ENCODE measurements around the gene GSTCD. TPM values are rescaled to one million over a fixed set of nuclear protein-coding genes. Genes with fewer than 3 reads are reported as not detected.
"Not testable (repeated sequence)": the region's sequence is repeated elsewhere in the genome, so short reads cannot be mapped to it uniquely, and the experiment has no call there.

GSTCD gene
- total RNA-seq, 1 donor from 2014 or later, result 4.4 TPM

DNA sequence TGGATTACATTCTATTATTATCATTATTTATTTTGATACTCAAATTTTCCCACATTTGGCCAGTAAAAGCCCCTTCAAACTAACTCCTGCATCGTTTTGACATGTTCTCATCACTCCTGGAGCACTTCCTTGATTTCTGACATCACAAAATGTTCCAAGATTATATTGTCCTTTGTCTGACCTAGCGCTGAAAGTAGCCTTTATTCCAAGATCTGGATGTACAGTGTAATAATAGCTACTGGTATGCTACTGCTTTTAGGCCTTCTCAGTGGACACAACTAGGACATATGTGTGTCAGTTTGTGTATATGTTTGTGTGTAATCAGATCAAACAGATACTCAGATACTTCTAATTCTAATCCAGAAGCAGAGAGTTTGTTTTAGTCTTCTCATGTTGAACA lies 76.2 kb downstream of the GSTCD start:
- ATAC-seq (peak; percentile 91), DNase-seq (no peak)
- intact Hi-C loops (cut with micrococcal nuclease), result no loop called here

DNA sequence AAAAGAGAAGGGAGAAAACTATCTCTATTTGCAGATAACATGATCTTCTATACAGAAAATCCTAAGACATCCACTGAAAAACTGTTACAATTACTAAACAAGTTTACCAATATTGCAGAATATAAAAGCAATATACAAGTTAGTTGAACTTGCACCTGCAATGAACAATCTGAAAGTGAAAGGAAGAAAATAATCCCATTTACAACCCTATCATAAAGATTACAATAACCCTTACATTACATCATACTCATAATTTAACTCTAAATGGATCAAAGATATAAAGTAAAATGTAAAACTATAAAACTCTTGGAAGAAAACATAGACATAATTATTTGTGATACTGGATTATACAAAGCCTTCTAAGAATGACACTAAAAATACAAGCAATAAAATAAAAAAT lies 77.2 kb downstream of the GSTCD start:
- intact Hi-C loops (cut with micrococcal nuclease), result no loop called here
- DNase-seq (no peak), ATAC-seq (no peak)

- no peak for DNase-seq
- intact Hi-C loops (cut with micrococcal nuclease), result no loop called here
- ATAC-seq, result no peak
These were observed 78.2 kb downstream of the GSTCD start for GRCh38 chr4:105786748-105787147.

- DNase-seq (no peak), ATAC-seq (no peak)
- intact Hi-C loops (cut with micrococcal nuclease), result no loop called here
These were observed 88.6 kb downstream of the GSTCD start for GRCh38 chr4:105797225-105797624.

DNA sequence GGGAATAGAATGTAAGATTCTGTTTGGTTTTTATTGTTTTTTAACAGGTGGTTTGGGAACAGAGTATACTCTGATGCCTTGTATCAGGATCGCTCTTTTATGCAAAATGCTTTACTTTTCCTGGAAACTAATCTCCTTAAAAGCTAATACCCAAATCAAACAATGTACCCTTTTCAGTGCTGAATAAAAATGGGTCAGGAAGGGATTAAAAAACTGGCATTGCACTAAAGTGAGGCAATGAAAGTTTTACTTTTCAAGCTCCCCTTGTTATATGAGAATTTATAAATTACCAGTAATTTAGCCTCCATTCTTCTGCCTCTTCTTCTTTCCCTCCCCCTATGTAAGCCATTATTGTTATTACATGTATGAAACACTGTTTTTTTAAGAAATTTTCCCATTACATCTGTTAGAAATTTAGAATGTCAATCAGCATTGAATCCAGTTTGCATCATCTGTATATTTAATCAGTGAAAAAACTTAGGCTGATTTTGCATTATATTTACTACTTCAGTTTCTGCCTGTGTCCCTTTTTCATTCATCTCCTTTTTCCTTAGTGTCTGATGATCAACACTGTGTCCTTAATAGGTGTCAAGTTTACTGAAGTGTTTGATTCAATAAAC lies 97.0 kb downstream of the GSTCD start:
- DNase-seq (no peak), ATAC-seq (no peak)
- intact Hi-C loops (cut with micrococcal nuclease), result no loop called here

GRCh38 chr4:105807496-105807895 lies 98.9 kb downstream of the GSTCD start:
- ATAC-seq (no peak), DNase-seq (no peak)
- intact Hi-C loops (cut with micrococcal nuclease), result no loop called here

DNA sequence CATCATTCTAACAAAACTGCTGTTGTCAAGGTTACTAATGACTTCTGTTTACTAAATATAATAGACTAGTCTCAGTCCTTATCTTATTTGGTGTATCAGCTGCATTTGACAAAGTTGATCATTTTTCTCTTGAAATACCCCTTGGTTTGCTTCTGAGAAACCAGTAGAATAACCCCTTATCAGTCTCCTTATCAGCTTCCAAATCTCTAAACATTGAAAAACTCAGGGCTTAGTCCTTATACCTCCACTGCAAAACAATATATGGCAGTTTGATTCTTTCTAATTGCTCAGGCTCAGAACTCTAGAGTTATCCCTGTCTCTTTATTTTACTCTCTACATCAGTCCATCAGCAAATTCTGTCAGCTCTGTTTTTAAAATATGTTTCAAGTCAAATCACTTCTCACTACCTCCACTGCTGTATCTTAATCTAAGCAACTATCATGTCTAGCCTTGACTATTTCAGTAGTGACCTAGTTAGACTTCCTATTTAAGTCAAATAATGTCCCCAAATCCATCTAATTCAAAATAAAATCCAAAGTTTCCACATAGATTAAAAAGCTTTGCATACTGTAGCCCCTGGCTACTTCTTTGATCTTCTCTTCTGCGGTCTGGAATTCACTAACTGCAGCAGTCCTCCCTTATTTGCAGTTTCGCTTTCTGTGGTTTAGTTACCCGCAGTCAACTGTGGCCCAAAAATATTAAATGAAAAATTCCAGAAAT lies 99.6 kb downstream of the GSTCD start:
- intact Hi-C loops (cut with micrococcal nuclease), result no loop called here
- ATAC-seq, result no peak

GRCh38 chr4:105808750-105809041 lies 100.1 kb downstream of the GSTCD start:
- DNase-seq (no peak), ATAC-seq (peak; percentile 38)
- intact Hi-C loops (cut with micrococcal nuclease), result no loop called here

More for the DNA sequence above, 99.6 kb downstream of the GSTCD start:
- DNase-seq, result no peak

DNA sequence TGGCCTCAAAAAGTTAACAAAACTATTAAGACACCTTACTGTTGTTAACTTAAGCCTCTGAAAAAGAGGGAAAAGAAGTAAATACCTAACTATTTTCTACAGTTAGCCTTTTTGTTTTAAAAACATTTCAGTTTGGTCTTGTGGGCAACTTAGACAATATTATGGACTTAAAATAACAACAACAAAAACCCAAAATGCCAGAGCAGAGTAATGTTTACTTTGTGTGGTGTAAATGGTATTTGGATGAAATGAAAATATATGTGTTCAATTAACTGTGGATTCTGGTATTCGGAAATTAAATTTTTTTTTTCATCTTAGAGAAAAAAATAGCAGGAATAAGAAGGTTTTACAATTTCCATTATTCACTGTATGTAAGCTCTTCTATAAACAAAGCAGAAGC lies 107.1 kb downstream of the GSTCD start:
- ATAC-seq, result no peak
- intact Hi-C loops (cut with micrococcal nuclease), result no loop called here
- no peak for DNase-seq

- intact Hi-C loops (cut with micrococcal nuclease), result no loop called here
- no peak for DNase-seq
- no peak for ATAC-seq
These were observed 113.5 kb downstream of the GSTCD start for GRCh38 chr4:105822061-105822460.

DNA sequence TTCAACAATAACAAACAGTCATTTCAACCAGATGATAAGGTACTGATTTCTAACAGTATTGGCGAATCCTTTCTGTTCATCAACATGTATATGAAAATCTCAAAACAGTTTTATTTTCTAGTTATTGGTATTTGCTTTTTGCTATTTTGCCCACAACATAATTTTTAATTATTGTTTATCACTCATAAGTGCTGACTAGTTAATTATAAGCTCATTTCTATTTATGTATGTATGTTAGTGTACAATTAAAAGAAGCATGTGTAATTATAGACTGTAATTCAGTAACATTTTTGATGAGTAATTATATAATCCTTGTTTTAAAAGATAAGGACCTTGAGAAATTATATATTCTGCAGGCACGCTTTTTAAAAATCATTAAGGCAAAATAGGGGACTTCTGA lies 119.5 kb downstream of the GSTCD start:
- intact Hi-C loops (cut with micrococcal nuclease), result no loop called here
- ATAC-seq (no peak), DNase-seq (no peak)

GRCh38 chr4:105831189-105831588 lies 122.6 kb downstream of the GSTCD start:
- intact Hi-C loops (cut with micrococcal nuclease), result no loop called here
- DNase-seq (no peak), ATAC-seq (no peak)

DNA sequence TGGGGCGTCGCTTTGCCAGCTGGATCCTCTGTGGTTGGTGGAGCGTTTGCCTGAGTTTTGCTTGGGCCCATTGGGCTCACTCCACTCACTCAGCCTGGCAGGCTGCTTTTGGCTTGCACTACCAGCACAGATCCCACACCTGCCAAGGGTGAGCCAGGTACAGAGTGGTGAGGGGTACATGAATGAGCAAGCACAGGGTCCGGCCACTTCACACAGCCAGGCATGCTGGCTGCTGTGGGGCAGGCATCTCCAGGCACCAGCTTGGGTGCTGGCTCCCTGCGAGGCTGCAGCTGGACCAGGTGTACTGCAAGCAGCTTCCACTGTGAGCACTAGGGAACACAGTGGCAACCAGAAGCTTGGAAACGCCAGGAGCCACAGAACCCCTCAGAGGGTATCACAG lies 126.6 kb downstream of the GSTCD start:
- DNase-seq, result no peak
- intact Hi-C loops (cut with micrococcal nuclease), result no loop called here

GRCh38 chr4:105836537-105836936 lies 128.0 kb downstream of the GSTCD start:
- intact Hi-C loops (cut with micrococcal nuclease), result no loop called here
- DNase-seq, result no peak
- ATAC-seq, result no peak

More for the DNA sequence above, 126.6 kb downstream of the GSTCD start:
- ATAC-seq, result no peak

DNA sequence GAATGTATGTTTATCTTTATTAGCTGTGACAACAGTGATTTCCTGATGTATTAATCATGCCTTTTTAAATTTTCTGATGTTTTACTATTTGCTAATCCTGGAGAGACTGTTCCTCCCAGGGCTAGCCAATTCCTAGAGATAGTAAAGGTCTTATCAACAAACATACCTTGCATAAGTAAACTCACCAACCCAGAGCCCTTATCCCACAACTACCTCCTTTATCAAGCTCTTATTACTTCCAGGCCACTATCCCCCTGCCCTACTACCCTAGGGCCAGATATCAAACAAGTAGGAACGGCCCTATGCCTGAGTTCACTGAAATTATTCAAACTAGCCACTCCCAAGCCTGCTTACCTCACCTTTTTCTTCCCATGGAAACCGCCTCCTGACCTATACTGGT lies 128.5 kb downstream of the GSTCD start:
- intact Hi-C loops (cut with micrococcal nuclease), result no loop called here
- ATAC-seq (no peak), DNase-seq (no peak)

DNA sequence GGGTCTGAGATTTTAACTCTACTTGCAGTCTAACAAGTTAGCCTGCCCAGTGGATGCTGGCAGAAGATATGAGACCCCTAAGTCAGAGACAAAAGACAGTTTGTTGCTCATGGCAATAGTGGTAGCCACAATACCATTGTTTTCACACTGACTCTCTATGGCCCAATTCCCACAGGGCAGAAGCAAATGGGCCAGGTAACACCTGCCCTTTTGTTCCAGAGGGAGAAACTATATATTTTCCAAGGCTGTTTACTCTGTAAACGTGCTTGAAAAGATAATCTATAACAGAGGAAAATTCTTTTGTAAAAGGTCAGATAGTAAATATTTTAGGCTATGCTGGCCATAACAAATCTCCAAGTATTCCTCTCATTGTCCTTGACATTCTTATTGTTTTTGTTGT lies 129.5 kb downstream of the GSTCD start:
- DNase-seq, result no peak
- no peak for ATAC-seq
- intact Hi-C loops (cut with micrococcal nuclease), result no loop called here

- intact Hi-C loops (cut with micrococcal nuclease), result no loop called here
- DNase-seq (no peak), ATAC-seq (no peak)
These were observed 132.0 kb downstream of the GSTCD start for GRCh38 chr4:105840426-105841174.

- intact Hi-C loops (cut with micrococcal nuclease), result no loop called here
- no peak for DNase-seq
- ATAC-seq, result no peak
These were observed 135.4 kb downstream of the GSTCD start for GRCh38 chr4:105843941-105844340.

DNA sequence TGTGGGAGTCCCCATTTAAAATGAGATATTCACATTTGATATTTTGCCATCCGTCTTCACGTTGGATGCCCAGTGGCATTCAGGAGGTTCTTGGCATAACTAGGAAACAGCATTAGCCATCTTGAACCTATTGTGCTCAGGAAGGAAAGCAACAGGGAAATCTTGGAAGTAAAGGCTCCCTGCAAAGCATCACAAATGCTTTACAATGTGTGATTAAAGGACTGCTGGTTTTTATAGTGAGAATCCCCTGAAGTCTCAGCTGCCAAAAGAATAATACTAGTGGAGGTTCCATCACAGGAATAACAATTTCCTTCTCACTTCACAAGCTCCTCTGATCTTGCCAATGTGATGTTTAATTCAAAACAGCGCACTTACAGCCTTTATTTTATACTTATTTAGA lies 137.0 kb downstream of the GSTCD start:
- no peak for ATAC-seq

GRCh38 chr4:105848359-105848758 lies 139.8 kb downstream of the GSTCD start:
- intact Hi-C loops (cut with micrococcal nuclease); DNase-seq; ATAC-seq: not testable (repeated sequence)

More for the DNA sequence above, 137.0 kb downstream of the GSTCD start:
- intact Hi-C loops (cut with micrococcal nuclease), result no loop called here
- no peak for DNase-seq

- intact Hi-C loops (cut with micrococcal nuclease), result no loop called here
These were observed 142.6 kb downstream of the GSTCD start for GRCh38 chr4:105851196-105851595.

More at GRCh38 chr4:105851196-105851595, 142.6 kb downstream of the GSTCD start:
- ATAC-seq (no peak), DNase-seq (no peak)

All from left ventricle myocardium superior (tissue), 1 donor.